ENCODE measurements around the gene IMPA2. TPM values are rescaled to one million over a fixed set of nuclear protein-coding genes. Genes with fewer than 3 reads are reported as not detected.

IMPA2 gene
- total and polyA plus RNA-seq, 2 of the 8 experiments (the other 6 are each of a cell fraction or from before 2014, with no cell fraction given) = 102 to 140 TPM

GRCh38 chr18:12009581-12010140, 28.4 kb downstream of the IMPA2 start (continued):
- no peak for TF ChIP-seq ATF2 (IDR thresholded peaks at IDR 0.05; ENCODE audit: low read length)
- no peak for TF ChIP-seq EGR1 (IDR thresholded peaks at IDR 0.05; ENCODE audit: borderline replicate concordance, low read depth, low read length)

All from H1 (cell line).